Neutrophil (primary cell): ENCODE measurements around the gene LAPTM4A.

ENCODE experiments used
- H3K27ac ChIP-seq: fragments of 200-600 bp; sonication (generic); 2 replicates; pipeline ENCODE4 v1.5.1; 2016; ENCODE audit warnings: mild to moderate bottlenecking, moderate library complexity
- H3K27me3 ChIP-seq: fragments of 200-600 bp; sonication (generic); 2 replicates; pipeline ENCODE4 v1.6.0; 2016; ENCODE audit warnings: mild to moderate bottlenecking
- H3K36me3 ChIP-seq: fragments of 200-600 bp; sonication (generic); 2 replicates; pipeline ENCODE4 v1.5.1; 2017
- H3K4me1 ChIP-seq, 2 experiments: fragments of 200-600 bp in 1 of 2; sonication (generic) in 1 of 2; 1 replicate in 1 of 2; 2 replicates in 1 of 2; pipeline versions ENCODE4 v1.5.1 to v1.6.1; 2013 to 2016; ENCODE audit warnings: low read depth in 1 of 2, low read length in 1 of 2, mild to moderate bottlenecking in 1 of 2, moderate library complexity in 1 of 2; ENCODE audit not compliant: control insufficient read depth in 1 of 2, insufficient read depth in 1 of 2
- H3K4me3 ChIP-seq, 2 experiments: fragments of 200-600 bp in 1 of 2; sonication (generic) in 1 of 2; 1 replicate in 1 of 2; 2 replicates in 1 of 2; pipeline ENCODE4 v1.5.1; 2013 to 2016; ENCODE audit warnings: low read depth in 1 of 2, low read length in 1 of 2, mild to moderate bottlenecking in 1 of 2, moderate library complexity in 1 of 2
- H3K9me3 ChIP-seq: fragments of 200-600 bp; sonication (generic); 2 replicates; pipeline ENCODE4 v1.5.1; 2016
- TF ChIP-seq, protein P1 (sequence below): fragments of 200-600 bp; sonication (generic); IDR thresholded peaks from 2 replicates; pipeline ENCODE4 v1.5.1; 2016; ENCODE audit warnings: antibody characterized with exemption

Gene LAPTM4A

DNA sequence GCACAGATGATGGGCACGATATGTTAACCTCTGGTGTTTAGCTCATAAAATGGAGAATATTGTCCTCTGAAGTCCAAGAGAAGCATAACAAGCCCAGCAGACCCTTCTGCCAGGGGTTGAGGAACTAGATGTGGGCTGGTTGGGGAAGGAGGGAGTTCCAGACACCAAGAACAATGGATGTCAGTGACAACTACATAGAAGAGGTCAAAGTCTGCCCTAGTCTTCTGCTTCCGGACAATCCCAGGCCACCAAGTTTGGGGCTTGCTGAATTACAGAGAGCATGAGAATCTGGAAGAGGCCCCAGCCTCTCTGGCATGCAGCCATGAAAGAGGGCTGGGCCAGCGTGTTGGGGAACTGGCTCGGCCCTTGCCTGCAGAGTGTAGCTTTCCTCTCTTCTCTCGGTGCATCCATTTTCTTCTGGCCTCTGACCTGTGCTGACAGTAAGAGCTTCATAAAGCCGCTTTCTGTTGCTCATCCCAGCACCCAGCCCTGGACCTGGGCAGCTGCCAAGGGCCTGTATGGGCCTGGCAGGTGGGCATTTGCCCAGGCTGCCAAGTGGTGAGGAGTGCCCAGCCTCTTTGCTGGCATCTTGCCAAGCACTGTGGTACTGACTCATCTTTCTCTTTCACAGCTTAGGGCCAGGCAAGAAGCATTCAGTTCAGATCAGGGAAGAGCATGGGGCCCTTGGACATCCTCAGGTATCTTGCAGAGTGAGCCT is 14.6 kb upstream of the LAPTM4A start:
- Histone ChIP-seq H3K4me3 (no peak overlapping the region), H3K9me3 (no peaks in the 10 kb centered on the region), H3K27me3 (peaks cover 9% of the 10 kb centered on the region), H3K4me1 (no peaks in the 10 kb centered on the region), H3K27ac (no peak overlapping the region), H3K36me3 (no peaks in the 10 kb centered on the region)
- TF ChIP-seq, protein P1, sequence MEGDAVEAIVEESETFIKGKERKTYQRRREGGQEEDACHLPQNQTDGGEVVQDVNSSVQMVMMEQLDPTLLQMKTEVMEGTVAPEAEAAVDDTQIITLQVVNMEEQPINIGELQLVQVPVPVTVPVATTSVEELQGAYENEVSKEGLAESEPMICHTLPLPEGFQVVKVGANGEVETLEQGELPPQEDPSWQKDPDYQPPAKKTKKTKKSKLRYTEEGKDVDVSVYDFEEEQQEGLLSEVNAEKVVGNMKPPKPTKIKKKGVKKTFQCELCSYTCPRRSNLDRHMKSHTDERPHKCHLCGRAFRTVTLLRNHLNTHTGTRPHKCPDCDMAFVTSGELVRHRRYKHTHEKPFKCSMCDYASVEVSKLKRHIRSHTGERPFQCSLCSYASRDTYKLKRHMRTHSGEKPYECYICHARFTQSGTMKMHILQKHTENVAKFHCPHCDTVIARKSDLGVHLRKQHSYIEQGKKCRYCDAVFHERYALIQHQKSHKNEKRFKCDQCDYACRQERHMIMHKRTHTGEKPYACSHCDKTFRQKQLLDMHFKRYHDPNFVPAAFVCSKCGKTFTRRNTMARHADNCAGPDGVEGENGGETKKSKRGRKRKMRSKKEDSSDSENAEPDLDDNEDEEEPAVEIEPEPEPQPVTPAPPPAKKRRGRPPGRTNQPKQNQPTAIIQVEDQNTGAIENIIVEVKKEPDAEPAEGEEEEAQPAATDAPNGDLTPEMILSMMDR = no peak

DNA sequence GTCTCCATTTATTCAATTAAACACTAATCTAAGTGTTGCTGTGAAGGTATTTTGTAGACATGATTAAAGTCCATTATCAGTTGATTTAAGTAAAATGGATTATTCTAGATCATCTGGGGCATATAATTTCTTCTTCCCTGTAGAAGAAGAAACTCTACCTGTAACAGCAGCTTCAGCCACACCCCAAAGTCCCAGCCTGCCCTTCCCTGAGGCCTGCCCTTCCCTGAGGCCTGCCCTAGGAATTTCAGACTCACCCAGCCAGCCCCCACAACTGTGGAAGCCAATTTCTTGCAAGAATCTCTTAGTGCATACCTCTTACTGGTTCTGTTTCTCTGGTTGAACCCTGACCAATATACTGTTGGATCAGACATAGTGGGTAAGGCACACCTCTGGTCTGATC is 13.4 kb upstream of the LAPTM4A start:
- no peak overlapping the region for H3K27ac ChIP-seq
- TF ChIP-seq, protein P1 = no peak

DNA sequence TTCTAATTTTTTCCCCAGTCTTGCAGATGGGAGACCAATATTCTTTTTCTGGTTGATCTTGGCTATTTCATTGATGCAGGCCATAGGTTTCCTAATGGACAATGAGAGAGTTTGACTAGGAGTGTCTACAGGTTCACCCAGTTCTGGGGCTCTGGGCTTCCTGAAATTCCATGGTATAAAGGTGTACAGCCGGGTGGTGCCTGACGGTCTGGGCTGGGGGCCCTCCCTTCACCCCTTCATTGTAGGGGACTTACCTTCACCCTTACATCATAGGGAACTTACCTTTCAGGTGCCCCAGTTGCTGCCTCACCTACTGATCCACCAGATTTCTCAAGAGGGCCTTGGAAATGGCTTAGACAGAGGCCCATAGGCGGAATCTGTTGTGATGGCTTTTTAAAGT is 13.0 kb upstream of the LAPTM4A start:
- Histone ChIP-seq H3K4me3 (no peak overlapping the region), H3K36me3 (no peaks in the 10 kb centered on the region), H3K27me3 (peaks cover 25% of the 10 kb centered on the region), H3K9me3 (no peaks in the 10 kb centered on the region), H3K4me1 (no peaks in the 10 kb centered on the region), H3K27ac (no peak overlapping the region)
- TF ChIP-seq, protein P1 = no peak

More for the DNA sequence above, 13.4 kb upstream of the LAPTM4A start:
- peaks cover 21% of the 10 kb centered on the region for H3K27me3 ChIP-seq
- H3K4me3 ChIP-seq = no peak overlapping the region
- no peaks in the 10 kb centered on the region for H3K4me1 ChIP-seq
- no peaks in the 10 kb centered on the region for H3K36me3 ChIP-seq
- H3K9me3 ChIP-seq = no peaks in the 10 kb centered on the region

DNA sequence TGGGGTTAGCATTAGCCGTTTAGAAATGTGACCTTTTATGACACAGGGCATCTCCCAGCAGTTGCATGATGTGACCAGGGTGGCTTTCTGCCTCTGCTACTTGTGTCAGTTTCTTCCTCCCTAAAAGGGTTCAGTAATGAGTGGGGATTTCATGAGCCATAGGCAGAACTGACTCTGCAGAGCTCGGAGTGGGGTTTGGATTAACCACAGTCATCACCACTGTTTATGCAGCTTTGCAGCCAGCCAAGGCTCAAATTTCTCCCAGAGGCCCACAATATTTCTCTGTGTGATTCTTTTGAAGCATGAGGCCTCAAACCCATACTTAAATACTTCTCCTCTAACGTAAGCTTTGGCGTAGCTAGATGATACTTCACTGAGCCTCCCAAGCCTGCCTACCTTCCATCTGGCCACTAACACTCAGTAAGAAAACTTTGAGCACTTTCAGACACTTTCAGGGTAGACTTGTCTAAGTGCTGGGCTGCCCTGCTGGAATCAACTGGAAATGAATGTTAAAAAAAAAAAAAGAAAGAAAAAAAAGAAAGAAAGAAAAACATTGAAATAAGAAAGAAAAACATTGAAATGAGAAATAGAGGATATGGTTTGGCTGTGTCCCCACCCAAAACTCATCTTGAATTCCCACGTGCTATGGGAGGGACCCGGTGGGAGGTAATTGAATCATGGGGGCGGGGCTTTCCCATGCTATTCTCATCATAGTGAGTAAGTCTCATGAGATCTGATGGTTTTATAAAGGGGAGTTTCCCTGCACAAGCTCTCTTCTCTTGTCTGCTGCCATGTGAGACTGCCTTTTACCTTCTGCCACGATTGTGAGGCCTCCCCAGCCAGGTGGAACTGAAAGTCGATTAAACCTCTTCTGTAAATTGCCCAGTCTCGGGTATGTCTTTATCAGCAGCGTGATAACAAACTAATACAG is 11.5 kb upstream of the LAPTM4A start:
- H3K27ac ChIP-seq = no peak overlapping the region
- no peak overlapping the region for H3K4me3 ChIP-seq
- TF ChIP-seq, protein P1 = no peak
- no peaks in the 10 kb centered on the region for H3K9me3 ChIP-seq
- H3K36me3 ChIP-seq = no peaks in the 10 kb centered on the region
- H3K4me1 ChIP-seq = no peaks in the 10 kb centered on the region
- peaks cover 40% of the 10 kb centered on the region for H3K27me3 ChIP-seq

DNA sequence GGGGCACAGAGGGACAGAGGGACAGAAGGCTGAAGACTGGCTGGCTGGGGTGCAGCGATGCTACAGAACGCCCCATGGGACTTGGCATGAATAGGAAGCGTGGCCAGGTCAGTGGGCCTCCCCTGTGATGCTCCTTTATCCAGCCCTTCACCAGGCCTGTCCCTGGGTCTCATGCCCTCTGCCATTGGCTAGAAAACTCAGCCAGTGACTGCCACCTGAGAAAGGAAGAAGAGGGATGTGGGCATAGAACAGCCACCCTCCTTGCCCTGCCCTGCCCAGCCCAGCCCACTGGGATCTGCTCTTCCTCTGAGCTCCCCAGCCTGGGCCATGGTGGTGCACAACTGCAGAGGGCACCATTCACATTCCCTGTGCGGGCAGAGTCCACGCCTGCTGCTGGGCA is 10.5 kb upstream of the LAPTM4A start:
- Histone ChIP-seq H3K4me3 (no peak overlapping the region), H3K4me1 (no peaks in the 10 kb centered on the region), H3K27me3 (peaks cover 50% of the 10 kb centered on the region), H3K36me3 (no peaks in the 10 kb centered on the region), H3K9me3 (no peaks in the 10 kb centered on the region), H3K27ac (no peak overlapping the region)
- TF ChIP-seq, protein P1 = no peak
